GM23248 (cell line): ENCODE measurements around the gene FDX1. TPM values are rescaled to one million over a fixed set of nuclear protein-coding genes. Genes with fewer than 3 reads are reported as not detected.

Experiments
- DNase-seq: peaks from one replicate; pipeline ENCODE4 v3.0.0-alpha.2; 2015
- H2AFZ ChIP-seq: fragments of 200-600 bp; sonication (generic); 2 replicates; pipeline ENCODE4 v1.6.1; 2016; ENCODE audit warnings: antibody characterized with exemption
- H3F3A ChIP-seq: fragments of 200-600 bp; sonication (generic); 2 replicates; pipeline ENCODE4 v1.6.1; 2016; ENCODE audit warnings: mild to moderate bottlenecking, antibody characterized with exemption, mixed run types; ENCODE audit not compliant: insufficient read depth
- H3K27ac ChIP-seq: fragments of 200-600 bp; sonication (generic); 2 replicates; pipeline ENCODE4 v1.5.1; 2016; ENCODE audit warnings: mild to moderate bottlenecking
- H3K27me3 ChIP-seq: fragments of 200-600 bp; sonication (generic); replicated peaks from 2 replicates; pipeline ENCODE4 v1.6.1; 2016; ENCODE audit warnings: mild to moderate bottlenecking; ENCODE audit not compliant: insufficient read depth
- H3K36me3 ChIP-seq: fragments of 200-600 bp; sonication (generic); 2 replicates; pipeline ENCODE4 v1.6.1; 2016; ENCODE audit warnings: low read depth, mild to moderate bottlenecking
- H3K4me1 ChIP-seq: fragments of 200-600 bp; sonication (generic); 2 replicates; pipeline ENCODE4 v1.6.1; 2016; ENCODE audit warnings: mild to moderate bottlenecking; ENCODE audit not compliant: insufficient read depth
- H3K4me2 ChIP-seq: fragments of 200-600 bp; sonication (generic); one replicate; pipeline ENCODE4 v1.6.1; 2016; ENCODE audit warnings: mild to moderate bottlenecking; ENCODE audit not compliant: unreplicated experiment
- H3K4me3 ChIP-seq: fragments of 200-600 bp; sonication (generic); 2 replicates; pipeline ENCODE4 v1.5.1; 2016; ENCODE audit warnings: mild to moderate bottlenecking
- H3K79me2 ChIP-seq: fragments of 200-600 bp; sonication (generic); 2 replicates; pipeline ENCODE4 v1.6.1; 2016; ENCODE audit warnings: mild to moderate bottlenecking; ENCODE audit not compliant: insufficient read depth
- H3K9ac ChIP-seq: fragments of 200-600 bp; sonication (generic); 2 replicates; pipeline ENCODE4 v1.6.1; 2016; ENCODE audit warnings: mild to moderate bottlenecking
- H3K9me2 ChIP-seq: fragments of 200-600 bp; sonication (generic); 2 replicates; pipeline ENCODE4 v1.6.1; 2016; ENCODE audit warnings: mixed run types, mild to moderate bottlenecking, moderate library complexity; ENCODE audit not compliant: insufficient read depth
- H3K9me3 ChIP-seq: fragments of 200-600 bp; sonication (generic); one replicate; pipeline ENCODE4 v1.6.1; 2017; ENCODE audit warnings: low read depth
- H4K20me1 ChIP-seq: fragments of 200-600 bp; sonication (generic); 2 replicates; pipeline ENCODE4 v1.6.0; 2016; ENCODE audit not compliant: insufficient read depth
- EZH2 ChIP-seq: fragments of 200-600 bp; sonication (generic); IDR thresholded peaks from 2 replicates; pipeline ENCODE4 v1.6.1; 2018; ENCODE audit warnings: antibody characterized with exemption, mild to moderate bottlenecking; ENCODE audit not compliant: insufficient read depth, poor library complexity, severe bottlenecking
- EZH2phosphoT487 ChIP-seq: fragments of 200-600 bp; sonication (generic); IDR thresholded peaks from 2 replicates; pipeline ENCODE4 v1.6.1; 2018; ENCODE audit warnings: antibody characterized with exemption, moderate library complexity, mild to moderate bottlenecking, low read depth; ENCODE audit not compliant: insufficient read depth
- WGBS, 2 experiments: methylation state at CpG; one replicate each; pipeline ENCODE4 v1.1.6; 2015 to 2017; ENCODE audit warnings: low lambda C conversion rate in 2 of 2, low coverage in 1 of 2; ENCODE audit errors: missing lambda C conversion rate in 2 of 2; 5-methylcytosine and 5-hydroxymethylcytosine counted together
- in situ Hi-C: fragments of 300-500 bp; cut with MboI; formaldehyde crosslinking; loops from 2 replicates; pipeline ENCODE4 v1.15.0; 2020
- polyA plus RNA-seq: library from polyadenylated mRNA; unstranded; fragments of >200 nt; fragmentation: Nextera tagmentation; extraction: Ambion mirVana; gene quantifications from 2 replicates; pipeline ENCODE4 v1.2.1, GENCODE V29; 2016
- total RNA-seq: library from RNA; depleted of rRNA; stranded (reverse); fragments of >200 nt; shearing (Covaris generic); gene quantifications from 2 replicates; pipeline ENCODE4 v1.2.3, GENCODE V29; 2014

FDX1 gene
- total and polyA plus RNA-seq, 2 experiments from 2014 or later = 12.2 to 16.6 TPM

- Histone ChIP-seq H3K9me3 (no peaks in the 10 kb centered on the region), H3K4me2 (no peak overlapping the region), H3F3A (no peaks in the 10 kb centered on the region), H2AFZ (no peak overlapping the region), H3K9ac (no peak overlapping the region), H3K79me2 (no peaks in the 10 kb centered on the region), H3K27me3 (no peaks in the 10 kb centered on the region), H3K4me1 (no peaks in the 10 kb centered on the region), H3K4me3 (no peak overlapping the region), H3K9me2 (no peaks in the 10 kb centered on the region), H3K27ac (no peak overlapping the region), H3K36me3 (peaks cover 3% of the 10 kb centered on the region; the same call in 1 of the 2 replicates), H4K20me1 (peaks cover 2% of the 10 kb centered on the region; the same call in 1 of the 2 replicates)
- WGBS, 2 experiments = 50 to 56% methylated on average over 1 of the region's 1 CpG
- TF ChIP-seq EZH2 = no peak
- TF ChIP-seq EZH2phosphoT487 = no peak
- in situ Hi-C loops = loop anchor here (10.0 to 25.0 kb wide), 2 partner anchors 780 to 983 kb away; no protein-coding TSS in a partner anchor
- no peak for DNase-seq
These were observed 24.9 kb downstream of the FDX1 start for GRCh38 chr11:110454609-110455008.

DNA sequence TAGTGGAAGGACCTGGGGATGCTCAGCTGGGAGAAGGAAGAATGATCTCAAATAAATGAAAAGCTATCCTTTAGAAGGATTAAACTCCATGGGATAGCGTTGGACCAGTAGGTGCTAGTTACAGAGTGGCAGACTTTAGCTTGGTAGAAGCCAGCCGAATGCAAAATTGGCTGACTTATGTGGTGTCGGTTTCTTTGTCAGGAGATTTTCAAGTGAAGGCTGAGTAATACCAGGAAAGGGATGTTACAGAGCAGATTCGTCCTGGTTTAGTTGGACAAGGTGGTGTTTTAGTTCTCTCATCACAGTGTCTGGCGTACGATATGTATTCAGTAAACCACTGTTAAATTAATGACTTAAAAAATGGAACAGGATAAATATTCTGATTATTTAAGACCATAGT lies 26.0 kb downstream of the FDX1 start:
- TF ChIP-seq EZH2 (no peak), EZH2phosphoT487 (no peak)
- in situ Hi-C loops = loop anchor here (10.0 to 25.0 kb wide), 2 partner anchors 779 to 982 kb away; no protein-coding TSS in a partner anchor
- 95 to 100% methylated on average over 6 of the region's 6 CpGs for WGBS, 2 experiments

GRCh38 chr11:110463153-110463552 lies 33.4 kb downstream of the FDX1 start:
- TF ChIP-seq EZH2 (no peak), EZH2phosphoT487 (no peak)
- H3K9me2 ChIP-seq = no peaks in the 10 kb centered on the region
- H3K4me3 ChIP-seq = no peak overlapping the region
- H3K9ac ChIP-seq = no peak overlapping the region
- H3K9me3 ChIP-seq = no peaks in the 10 kb centered on the region
- H3K4me2 ChIP-seq = no peak overlapping the region
- 0 out of 2 replicates have a peak, but pooled peaks cover 4% of the 10 kb centered on the region for H3K4me1 ChIP-seq
- H3K27ac ChIP-seq = no peak overlapping the region
- H3F3A ChIP-seq = no peaks in the 10 kb centered on the region
- in situ Hi-C loops = loop anchor here (25.0 kb wide), 1 partner anchor 974 kb away; no protein-coding TSS in a partner anchor
- peak; percentile 63 for DNase-seq
- H3K79me2 ChIP-seq = no peaks in the 10 kb centered on the region
- no peak overlapping the region for H2AFZ ChIP-seq
- no peaks in the 10 kb centered on the region for H3K36me3 ChIP-seq
- WGBS, 2 experiments = 75 to 78% methylated on average over 6 of the region's 6 CpGs
- H4K20me1 ChIP-seq = no peaks in the 10 kb centered on the region
- no peaks in the 10 kb centered on the region for H3K27me3 ChIP-seq

More for the DNA sequence above, 26.0 kb downstream of the FDX1 start:
- Histone ChIP-seq H3K4me1 (no peaks in the 10 kb centered on the region), H3K36me3 (no peaks in the 10 kb centered on the region), H3K9me2 (no peaks in the 10 kb centered on the region), H3K27me3 (no peaks in the 10 kb centered on the region), H3K9me3 (no peaks in the 10 kb centered on the region), H2AFZ (no peak overlapping the region), H3K4me3 (no peak overlapping the region), H3K4me2 (no peak overlapping the region), H4K20me1 (peaks cover 2% of the 10 kb centered on the region; the same call in 1 of the 2 replicates), H3K79me2 (no peaks in the 10 kb centered on the region), H3K27ac (no peak overlapping the region), H3F3A (no peaks in the 10 kb centered on the region), H3K9ac (no peak overlapping the region)
- no peak for DNase-seq

- no peak overlapping the region for H3K4me3 ChIP-seq
- H4K20me1 ChIP-seq = no peaks in the 10 kb centered on the region
- H2AFZ ChIP-seq = no peak overlapping the region
- no peak overlapping the region for H3K9ac ChIP-seq
- WGBS, 2 experiments = 76 to 78% methylated on average over 2 of the region's 2 CpGs
- H3K27me3 ChIP-seq = no peaks in the 10 kb centered on the region
- H3K4me2 ChIP-seq = no peak overlapping the region
- no peak for DNase-seq
- in situ Hi-C loops = loop anchor here (25.0 kb wide), 1 partner anchor 972 kb away; no protein-coding TSS in a partner anchor
- TF ChIP-seq EZH2 (no peak), EZH2phosphoT487 (no peak)
- H3K9me3 ChIP-seq = no peaks in the 10 kb centered on the region
- H3K27ac ChIP-seq = no peak overlapping the region
- H3F3A ChIP-seq = peaks cover 2% of the 10 kb centered on the region
- H3K79me2 ChIP-seq = no peaks in the 10 kb centered on the region
- no peaks in the 10 kb centered on the region for H3K36me3 ChIP-seq
- H3K9me2 ChIP-seq = no peaks in the 10 kb centered on the region
- peaks cover 6% of the 10 kb centered on the region for H3K4me1 ChIP-seq
These were observed 35.5 kb downstream of the FDX1 start for GRCh38 chr11:110465231-110465630.
